ENCODE measurements around the gene FLACC1.

GRCh38 chr2:201322772-201323171 lies 34.4 kb downstream of the FLACC1 start:
- no peak for TF ChIP-seq POLR2AphosphoS5 (IDR thresholded peaks at IDR 0.05; ENCODE audit: low read depth, low read length)
- TF ChIP-seq POLR2A (IDR thresholded peaks at IDR 0.05; ENCODE audit: low read depth, low read length) = no peak
- TF ChIP-seq TAF1 (IDR thresholded peaks at IDR 0.05; ENCODE audit: borderline replicate concordance, low read depth, low read length) = no peak
